Measurements from ENCODE around the gene AP2A2. TPM values are rescaled to one million over a fixed set of nuclear protein-coding genes. Genes with fewer than 3 reads are reported as not detected.

Gene AP2A2
- total RNA-seq, 2 experiments from 2014 or later, result 45.9 to 46.6 TPM

GRCh38 chr11:986952-987305 lies 61.3 kb downstream of the AP2A2 start:
- no peak overlapping the region for H3K27ac Mint-ChIP-seq
- intact Hi-C loops (cut with DNase I, micrococcal nuclease), result no loop called here
- DNase-seq (no peak), ATAC-seq (ENCODE audit: poor library complexity) (no peak)
- POLR2A ChIA-PET, result no interaction called here
- Histone ChIP-seq H3K27ac (ENCODE audit: low read depth in 1 of 2, low read length in 2 of 2) (no peak overlapping the region), H3K9me3 (ENCODE audit: control insufficient read depth in 1 of 2, insufficient read depth in 1 of 2, low read length in 2 of 2) (no peaks in the 10 kb centered on the region), H3K4me3 (ENCODE audit: low read length) (no peak overlapping the region), H3K36me3 (ENCODE audit: insufficient read depth, low read length) (peaks cover 77% of the 10 kb centered on the region), H3K27me3 (ENCODE audit: control insufficient read depth in 1 of 2, insufficient read depth in 2 of 2, low read length in 2 of 2) (no peaks in the 10 kb centered on the region), H3K4me1 (ENCODE audit: insufficient read depth, low read length) (no peaks in the 10 kb centered on the region)
- CTCF ChIA-PET, result no interaction called here
- no peak for TF ChIP-seq CTCF (IDR thresholded peaks at IDR 0.05)
- H3K36me3 Mint-ChIP-seq (ENCODE audit: low read depth), result peaks cover 72% of the 10 kb centered on the region
- H3K4me3 Mint-ChIP-seq, result no peak overlapping the region
- no peaks in the 10 kb centered on the region for H3K9me3 Mint-ChIP-seq
- H3K4me1 Mint-ChIP-seq (ENCODE audit: low read depth), result no peaks in the 10 kb centered on the region
- no peaks in the 10 kb centered on the region for H3K27me3 Mint-ChIP-seq

GRCh38 chr11:987671-988070 lies 62.0 kb downstream of the AP2A2 start:
- intact Hi-C loops (cut with DNase I, micrococcal nuclease), result no loop called here
- Histone ChIP-seq H3K27me3 (ENCODE audit: control insufficient read depth in 1 of 2, insufficient read depth in 2 of 2, low read length in 2 of 2) (no peaks in the 10 kb centered on the region), H3K4me1 (ENCODE audit: insufficient read depth, low read length) (no peaks in the 10 kb centered on the region), H3K27ac (ENCODE audit: low read depth in 1 of 2, low read length in 2 of 2) (no peak overlapping the region), H3K9me3 (ENCODE audit: control insufficient read depth in 1 of 2, insufficient read depth in 1 of 2, low read length in 2 of 2) (no peaks in the 10 kb centered on the region), H3K4me3 (ENCODE audit: low read length) (no peak overlapping the region), H3K36me3 (ENCODE audit: insufficient read depth, low read length) (peaks cover 82% of the 10 kb centered on the region)
- H3K27me3 Mint-ChIP-seq, result no peaks in the 10 kb centered on the region
- CTCF ChIA-PET, result no interaction called here
- peaks cover 72% of the 10 kb centered on the region for H3K36me3 Mint-ChIP-seq (ENCODE audit: low read depth)
- no peaks in the 10 kb centered on the region for H3K4me1 Mint-ChIP-seq (ENCODE audit: low read depth)
- DNase-seq (no peak), ATAC-seq (ENCODE audit: poor library complexity) (no peak)
- no peak for TF ChIP-seq CTCF (IDR thresholded peaks at IDR 0.05)
- H3K4me3 Mint-ChIP-seq, result no peak overlapping the region
- H3K9me3 Mint-ChIP-seq, result no peaks in the 10 kb centered on the region
- POLR2A ChIA-PET, result no interaction called here
- no peak overlapping the region for H3K27ac Mint-ChIP-seq

GRCh38 chr11:990101-990500 lies 64.4 kb downstream of the AP2A2 start:
- intact Hi-C loops (cut with DNase I, micrococcal nuclease), result no loop called here
- TF ChIP-seq CTCF (IDR thresholded peaks at IDR 0.05), result no peak
- Mint-ChIP-seq H3K27me3 (no peaks in the 10 kb centered on the region), H3K27ac (no peak overlapping the region), H3K9me3 (no peaks in the 10 kb centered on the region), H3K4me1 (ENCODE audit: low read depth) (peaks cover 3% of the 10 kb centered on the region), H3K4me3 (no peak overlapping the region), H3K36me3 (ENCODE audit: low read depth) (peaks cover 67% of the 10 kb centered on the region)
- ChIA-PET CTCF (no interaction called here), POLR2A (no interaction called here)
- ATAC-seq (ENCODE audit: poor library complexity), result no peak
- no peak overlapping the region for H3K27ac ChIP-seq (ENCODE audit: low read depth in 1 of 2, low read length in 2 of 2)
- no peak for DNase-seq
- H3K36me3 ChIP-seq (ENCODE audit: insufficient read depth, low read length), result peaks cover 88% of the 10 kb centered on the region
- H3K9me3 ChIP-seq (ENCODE audit: control insufficient read depth in 1 of 2, insufficient read depth in 1 of 2, low read length in 2 of 2), result peaks cover 0 to 2% of the 10 kb centered on the region in 2 experiments
- peaks cover under 1% of the 10 kb centered on the region for H3K4me1 ChIP-seq (ENCODE audit: insufficient read depth, low read length)
- H3K27me3 ChIP-seq (ENCODE audit: control insufficient read depth in 1 of 2, insufficient read depth in 2 of 2, low read length in 2 of 2), result no peaks in the 10 kb centered on the region
- no peak overlapping the region for H3K4me3 ChIP-seq (ENCODE audit: low read length)

Measured in CD4-positive, alpha-beta T cell (primary cell).